Right atrium auricular region (tissue), 2 donors: ENCODE measurements around the gene PPP1R27. TPM values are rescaled to one million over a fixed set of nuclear protein-coding genes. Genes with fewer than 3 reads are reported as not detected.

ENCODE experiments used
- DNase-seq: peaks from one replicate; pipeline ENCODE4 v3.0.0-alpha.2; 2019; ENCODE audit warnings: low spot score
- H3K27ac ChIP-seq, 2 donors: fragments of 200-600 bp; sonication (generic); 1 replicate in 1 of 2; 2 replicates in 1 of 2; pipeline ENCODE4 v1.5.1; 2016 to 2019
- H3K27me3 ChIP-seq, 2 donors: fragments of 200-600 bp; sonication (generic); one replicate each; pipeline versions ENCODE4 v1.5.1 to v1.6.0; 2017 to 2019
- H3K36me3 ChIP-seq: fragments of 200-600 bp; sonication (generic); one replicate; pipeline ENCODE4 v1.5.1; 2016
- H3K4me1 ChIP-seq, 2 donors: fragments of 200-600 bp; sonication (generic); one replicate each; pipeline versions ENCODE4 v1.5.1 to v1.6.0; 2017 to 2019
- H3K4me3 ChIP-seq, 2 donors: fragments of 200-600 bp; sonication (generic); 1 replicate in 1 of 2; 2 replicates in 1 of 2; pipeline ENCODE4 v1.5.1; 2017 to 2019; ENCODE audit warnings: mild to moderate bottlenecking in 1 of 2, moderate library complexity in 1 of 2
- H3K9me3 ChIP-seq, 2 donors: fragments of 200-600 bp; sonication (generic); one replicate each; pipeline ENCODE4 v1.5.1; 2019
- CTCF ChIP-seq, 2 donors: fragments of 200-600 bp; sonication (generic); IDR thresholded peaks; one replicate each; pipeline ENCODE4 v1.5.1; 2019; ENCODE audit warnings: antibody characterized with exemption in 2 of 2
- total RNA-seq, 2 donors: library from RNA; depleted of rRNA; stranded (reverse); fragments of >200 nt; gene quantifications; one replicate each; pipeline ENCODE4 v1.1.0, GENCODE V29; 2016

Gene PPP1R27
- total RNA-seq, 2 donors from 2014 or later: not detected

GRCh38 chr17:81812571-81813370 is 22.1 kb downstream of the PPP1R27 start:
- Histone ChIP-seq H3K4me3 (no peak overlapping the region), H3K4me1 (no peaks in the 10 kb centered on the region), H3K9me3 (no peaks in the 10 kb centered on the region), H3K27me3 (no peaks in the 10 kb centered on the region), H3K36me3 (no peaks in the 10 kb centered on the region), H3K27ac (no peak overlapping the region)
- no peak for DNase-seq
- no peak for TF ChIP-seq CTCF (IDR thresholded peaks at IDR 0.05)

- Histone ChIP-seq H3K4me3 (no peak overlapping the region), H3K27me3 (no peaks in the 10 kb centered on the region), H3K36me3 (no peaks in the 10 kb centered on the region), H3K4me1 (no peaks in the 10 kb centered on the region), H3K9me3 (no peaks in the 10 kb centered on the region), H3K27ac (no peak overlapping the region)
- DNase-seq: no peak
- no peak for TF ChIP-seq CTCF (IDR thresholded peaks at IDR 0.05)
Measured at GRCh38 chr17:81811705-81812570, 22.9 kb downstream of the PPP1R27 start.

- DNase-seq: no peak
- no peaks in the 10 kb centered on the region for H3K36me3 ChIP-seq
- H3K27ac ChIP-seq: no peak overlapping the region
- H3K4me3 ChIP-seq: no peak overlapping the region
- no peaks in the 10 kb centered on the region for H3K9me3 ChIP-seq
- TF ChIP-seq CTCF (IDR thresholded peaks at IDR 0.05): no peak
- no peaks in the 10 kb centered on the region for H3K4me1 ChIP-seq
- peaks cover 0 to 3% of the 10 kb centered on the region in 2 donors for H3K27me3 ChIP-seq
Measured at GRCh38 chr17:81810892-81811704, 23.8 kb downstream of the PPP1R27 start.

GRCh38 chr17:81810476-81810875 is 24.4 kb downstream of the PPP1R27 start:
- TF ChIP-seq CTCF (IDR thresholded peaks at IDR 0.05): no peak
- H3K4me1 ChIP-seq: no peaks in the 10 kb centered on the region
- no peaks in the 10 kb centered on the region for H3K9me3 ChIP-seq
- H3K36me3 ChIP-seq: no peaks in the 10 kb centered on the region
- H3K27me3 ChIP-seq: peaks cover 0 to 9% of the 10 kb centered on the region in 2 donors
- no peak overlapping the region for H3K27ac ChIP-seq
- H3K4me3 ChIP-seq: no peak overlapping the region
- DNase-seq: no peak

GRCh38 chr17:81809556-81809998 is 25.3 kb downstream of the PPP1R27 start:
- H3K9me3 ChIP-seq: no peaks in the 10 kb centered on the region

More at GRCh38 chr17:81809556-81809998, 25.3 kb downstream of the PPP1R27 start:
- no peak for DNase-seq
- no peak for TF ChIP-seq CTCF (IDR thresholded peaks at IDR 0.05)
- no peak overlapping the region for H3K27ac ChIP-seq
- peaks cover 0 to 6% of the 10 kb centered on the region in 2 donors for H3K4me1 ChIP-seq
- H3K4me3 ChIP-seq: no peak overlapping the region
- H3K36me3 ChIP-seq: no peaks in the 10 kb centered on the region
- peaks cover 3 to 16% of the 10 kb centered on the region in 2 donors for H3K27me3 ChIP-seq
